Dermis lymphatic vessel endothelial cell (primary cell): ENCODE results near the gene UBE2Q1. TPM values are rescaled to one million over a fixed set of nuclear protein-coding genes. Genes with fewer than 3 reads are reported as not detected.

Source experiments
- total RNA-seq: library from RNA; depleted of rRNA; stranded (reverse); fragments of >200 nt; gene quantifications from 2 replicates; pipeline ENCODE4 v1.2.1, GENCODE V29; 2014

Gene UBE2Q1
- total RNA-seq = 35.9 and 36.7 TPM in 2 replicates

DNA sequence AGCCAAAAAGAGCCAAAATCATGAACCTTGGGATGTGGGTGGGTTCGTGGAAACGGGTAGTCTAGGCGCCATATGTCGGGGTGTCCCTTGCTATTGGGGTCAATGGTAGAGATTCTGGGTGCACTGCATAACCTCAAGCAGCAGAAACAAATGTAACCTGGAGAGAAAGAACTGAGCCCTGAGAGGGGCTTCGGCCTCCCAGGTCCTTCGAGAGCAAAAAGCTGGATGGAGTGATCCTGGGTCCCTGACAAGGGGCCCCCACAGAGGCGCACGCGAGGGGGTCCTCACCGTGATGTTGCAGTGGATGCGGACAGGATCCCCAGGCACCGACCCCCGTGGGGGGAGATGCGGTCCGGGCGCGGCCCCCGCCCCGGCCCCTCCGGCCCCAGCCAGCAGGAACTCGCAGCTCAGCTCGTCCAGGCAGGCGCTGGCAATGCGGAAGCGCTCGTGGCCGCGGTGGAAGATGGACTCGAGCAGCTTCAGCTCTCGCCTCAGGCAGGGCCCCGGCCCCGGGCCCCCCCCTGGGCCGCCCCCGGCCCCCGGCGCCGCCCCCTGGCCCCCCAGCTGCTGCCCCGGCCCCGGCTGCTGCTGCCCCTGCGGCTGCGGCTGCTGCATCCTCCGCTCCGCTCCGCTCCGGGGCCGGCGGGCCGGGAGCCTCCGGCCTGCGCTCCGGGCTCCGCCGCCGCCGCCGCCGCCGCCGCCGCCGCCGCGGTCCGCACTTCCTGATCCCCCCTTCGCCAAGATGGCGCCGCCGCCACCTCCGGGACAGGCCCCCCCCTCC lies at the start of gene UBE2Q1:
TSS of gene UBE2Q1 (minus strand) at position 724 of the 781 bp plus-strand sequence. CDS start at position 615, 109 bp downstream.

DNA sequence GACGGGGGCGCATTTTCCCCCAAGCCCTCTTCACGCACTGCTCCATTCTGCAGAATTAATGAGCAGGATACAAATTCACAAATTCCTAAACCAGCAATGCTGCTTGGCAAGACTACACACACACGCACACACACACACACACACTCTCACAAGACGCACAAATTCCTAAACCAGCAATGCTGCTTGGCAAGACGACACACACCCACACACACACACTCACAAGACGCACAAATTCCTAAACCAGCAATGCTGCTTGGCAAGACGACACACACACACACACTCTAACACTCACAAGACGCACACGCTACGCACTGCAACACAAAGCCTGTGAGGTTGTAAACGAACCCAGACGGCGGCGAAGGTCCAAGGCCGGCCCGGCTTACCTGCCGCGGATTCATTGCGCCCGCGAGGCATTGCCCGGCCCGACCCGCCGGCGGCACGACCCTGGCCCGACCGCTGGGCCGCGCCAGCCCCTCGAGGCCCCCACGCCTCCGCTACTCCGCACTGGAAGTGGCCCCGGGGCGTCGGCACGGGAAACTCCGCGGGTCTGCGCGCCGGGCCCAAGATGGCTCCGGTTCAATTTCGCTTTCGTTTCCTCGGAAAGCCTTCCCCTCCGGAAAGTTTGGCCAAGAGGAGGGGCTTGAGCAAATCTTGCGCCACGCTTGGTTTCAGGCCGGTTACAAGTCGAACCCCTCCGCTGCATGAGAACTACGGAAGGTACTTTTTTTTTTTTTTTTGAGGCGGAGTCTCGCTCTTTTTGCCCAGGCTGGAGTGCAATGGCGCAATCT lies 49.3 kb upstream of the UBE2Q1 start, which contains the start of gene ADAR:
TSS of gene ADAR (minus strand) at position 578 of the 788 bp plus-strand sequence. CDS start at position 398, 180 bp downstream.

DNA sequence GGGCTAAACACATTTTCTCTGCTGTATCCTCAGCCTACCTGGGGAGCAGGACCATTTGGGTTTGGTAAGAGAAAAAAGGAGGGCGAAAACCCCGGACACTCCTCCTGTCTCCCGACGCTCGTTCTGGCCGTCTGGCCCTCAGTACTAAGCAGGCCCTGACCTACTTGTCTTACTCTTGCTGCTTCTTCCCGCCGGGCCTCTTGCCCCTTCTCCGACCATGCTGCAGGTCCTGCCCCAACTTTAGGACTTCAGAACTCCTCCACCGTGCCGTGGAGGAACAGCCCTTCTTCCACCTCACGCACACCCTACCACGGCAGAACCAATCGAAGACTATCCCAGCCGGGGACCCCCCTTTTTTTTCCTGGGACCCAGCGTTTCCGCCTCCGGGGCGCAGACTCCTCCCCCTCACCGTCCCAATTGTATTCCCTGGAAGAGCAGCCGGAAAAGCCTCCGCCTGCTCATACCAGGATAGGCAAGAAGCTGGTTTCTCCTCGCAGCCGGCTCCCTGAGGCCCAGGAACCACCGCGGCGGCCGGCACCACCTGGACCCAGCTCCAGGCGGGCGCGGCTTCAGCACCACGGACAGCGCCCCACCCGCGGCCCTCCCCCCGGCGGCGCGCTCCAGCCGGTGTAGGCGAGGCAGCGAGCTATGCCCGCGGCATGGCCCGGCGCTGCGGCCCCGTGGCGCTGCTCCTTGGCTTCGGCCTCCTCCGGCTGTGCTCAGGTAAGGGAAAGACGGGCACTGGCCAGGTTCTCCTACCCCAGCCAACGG lies 9.1 kb upstream of the UBE2Q1 start, which contains the start of gene CHRNB2:
TSS of gene CHRNB2 (plus strand) at position 393 of the 771 bp plus-strand sequence. CDS start at position 660, 267 bp downstream.

DNA sequence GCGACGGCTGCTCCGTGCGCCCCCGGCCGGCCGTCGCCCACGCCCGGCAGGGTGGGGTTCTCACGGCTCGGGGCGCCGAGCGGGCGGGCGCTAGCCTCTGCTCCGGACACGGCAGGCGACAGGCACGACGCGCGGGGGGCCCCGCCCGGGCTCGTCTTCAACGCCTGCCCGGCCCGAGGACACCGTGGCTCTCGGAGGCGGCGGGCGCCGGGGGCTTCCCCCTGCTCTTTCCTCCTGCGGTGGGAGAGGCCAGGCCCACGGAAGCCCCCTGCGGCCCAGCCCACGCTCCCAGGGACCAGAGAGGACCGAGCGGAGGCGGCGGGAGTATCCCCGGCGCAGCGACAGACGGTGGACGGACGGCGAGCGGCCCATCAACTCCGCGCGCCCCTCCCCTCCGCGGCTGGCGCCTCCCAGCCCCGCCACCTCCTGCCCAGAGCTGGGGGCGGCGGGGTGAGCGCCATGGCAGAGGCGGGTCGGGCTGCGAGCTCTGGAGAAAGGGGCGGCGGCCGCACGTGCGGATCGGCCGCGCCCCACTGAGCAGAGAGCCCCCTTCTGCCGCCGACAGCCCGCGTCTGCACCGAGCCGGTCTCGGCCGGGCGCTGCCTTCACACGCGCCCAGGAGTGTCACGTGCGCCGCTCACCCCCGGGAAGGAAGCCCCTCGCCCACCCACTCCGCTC lies 56.3 kb downstream of the UBE2Q1 start, which contains the start of the genes SHE and TDRD10:
TSS of gene SHE (minus strand) at position 347 of the 678 bp plus-strand sequence. CDS start 386 bp downstream, outside the sequence.
TSS of gene TDRD10 (plus strand) at position 154 of the 678 bp plus-strand sequence. CDS start 4,685 bp downstream, outside the sequence.

Other genes with a start within 250 kb of the UBE2Q1 start
- gene AQP10, start 237.6 kb downstream of the UBE2Q1 start, total RNA-seq = not detected in 2 replicates
- gene ATP8B2, start 233.1 kb downstream of the UBE2Q1 start, total RNA-seq = 37.4 and 44.0 TPM in 2 replicates
- gene IL6R, start 153.3 kb downstream of the UBE2Q1 start, total RNA-seq = 12.4 and 15.9 TPM in 2 replicates
- 5.1 and 7.5 TPM in 2 replicates for gene TDRD10, start 56.4 kb downstream of the UBE2Q1 start, total RNA-seq
- 118 and 128 TPM in 2 replicates for gene SHE, start 56.2 kb downstream of the UBE2Q1 start, total RNA-seq
- gene CHRNB2, start 9.1 kb upstream of the UBE2Q1 start, total RNA-seq = under 0.01 and 0.11 TPM in 2 replicates
- 67.3 and 69.6 TPM in 2 replicates for gene ADAR, start 49.5 kb upstream of the UBE2Q1 start, total RNA-seq